ENCODE data around the gene TMEM141.
"Not testable (repeated sequence)": the region's sequence is repeated elsewhere in the genome, so short reads cannot be mapped to it uniquely, and the experiment has no call there.

The TMEM141 gene

GRCh38 chr9:136748201-136748600 lies 42.9 kb upstream of the TMEM141 start, which contains the start of gene LCN6:
LCN6 (minus strand) TSS chr9:136748525; CDS start chr9:136748483, 42 bp downstream.
- Histone ChIP-seq H3K4me1 (ENCODE audit: control insufficient read depth, insufficient read depth, low read length) (no peaks in the 10 kb centered on the region; the same call in 1 of the 2 replicates), H3K27me3 (ENCODE audit: control insufficient read depth, insufficient read depth, low read length) (no peaks in the 10 kb centered on the region), H3K4me3 (ENCODE audit: low read length) (no peak within 1 kb of the TSS; the same call in 1 of the 2 replicates), H3K27ac (ENCODE audit: low read length) (no peak within 1 kb of the TSS), H3K36me3 (ENCODE audit: control insufficient read depth, insufficient read depth, low read length) (no peaks in the 10 kb centered on the region), H3K9me3 (ENCODE audit: control insufficient read depth, insufficient read depth, low read length) (no peaks in the 10 kb centered on the region)
- no peak for DNase-seq (ENCODE audit: low read depth, low spot score)
- no CpG with 5 or more reads among the region's 8 CpGs for WGBS (ENCODE audit: insufficient coverage, insufficient read length)

GRCh38 chr9:136748666-136749611 lies 42.2 kb upstream of the TMEM141 start:
- Histone ChIP-seq H3K9me3 (ENCODE audit: control insufficient read depth, insufficient read depth, low read length) (no peaks in the 10 kb centered on the region), H3K4me1 (ENCODE audit: control insufficient read depth, insufficient read depth, low read length) (no peaks in the 10 kb centered on the region; the same call in 1 of the 2 replicates), H3K27me3 (ENCODE audit: control insufficient read depth, insufficient read depth, low read length) (no peaks in the 10 kb centered on the region), H3K36me3 (ENCODE audit: control insufficient read depth, insufficient read depth, low read length) (no peaks in the 10 kb centered on the region), H3K4me3 (ENCODE audit: low read length) (no peak overlapping the region), H3K27ac (ENCODE audit: low read length) (no peak overlapping the region)
- no peak for DNase-seq (ENCODE audit: low read depth, low spot score)
- WGBS (ENCODE audit: insufficient coverage, insufficient read length), result no CpG with 5 or more reads among the region's 21 CpGs

- no peak for DNase-seq (ENCODE audit: low read depth, low spot score)
- Histone ChIP-seq H3K4me1 (ENCODE audit: control insufficient read depth, insufficient read depth, low read length) (no peaks in the 10 kb centered on the region; the same call in 1 of the 2 replicates), H3K27ac (ENCODE audit: low read length) (no peak overlapping the region), H3K36me3 (ENCODE audit: control insufficient read depth, insufficient read depth, low read length) (no peaks in the 10 kb centered on the region), H3K27me3 (ENCODE audit: control insufficient read depth, insufficient read depth, low read length) (no peaks in the 10 kb centered on the region), H3K4me3 (ENCODE audit: low read length) (no peak overlapping the region), H3K9me3 (ENCODE audit: control insufficient read depth, insufficient read depth, low read length) (no peaks in the 10 kb centered on the region)
- WGBS (ENCODE audit: insufficient coverage, insufficient read length), result no CpG with 5 or more reads among the region's 2 CpGs
Measured at GRCh38 chr9:136750526-136750925, 40.6 kb upstream of the TMEM141 start.

- Histone ChIP-seq H3K9me3 (ENCODE audit: control insufficient read depth, insufficient read depth, low read length) (no peaks in the 10 kb centered on the region), H3K27me3 (ENCODE audit: control insufficient read depth, insufficient read depth, low read length) (no peaks in the 10 kb centered on the region), H3K36me3 (ENCODE audit: control insufficient read depth, insufficient read depth, low read length) (no peaks in the 10 kb centered on the region), H3K27ac (ENCODE audit: low read length) (no peak overlapping the region), H3K4me1 (ENCODE audit: control insufficient read depth, insufficient read depth, low read length) (no peaks in the 10 kb centered on the region; the same call in 1 of the 2 replicates), H3K4me3 (ENCODE audit: low read length) (no peak overlapping the region)
- no peak for DNase-seq (ENCODE audit: low read depth, low spot score)
- WGBS (ENCODE audit: insufficient coverage, insufficient read length), result no CpG with 5 or more reads among the region's 1 CpG
Measured at GRCh38 chr9:136751244-136751643, 39.9 kb upstream of the TMEM141 start.

GRCh38 chr9:136751814-136752213 lies 39.3 kb upstream of the TMEM141 start:
- Histone ChIP-seq H3K27me3 (ENCODE audit: control insufficient read depth, insufficient read depth, low read length) (no peaks in the 10 kb centered on the region), H3K4me1 (ENCODE audit: control insufficient read depth, insufficient read depth, low read length) (no peaks in the 10 kb centered on the region), H3K36me3 (ENCODE audit: control insufficient read depth, insufficient read depth, low read length) (no peaks in the 10 kb centered on the region), H3K27ac (ENCODE audit: low read length) (no peak overlapping the region), H3K4me3 (ENCODE audit: low read length) (no peak overlapping the region), H3K9me3 (ENCODE audit: control insufficient read depth, insufficient read depth, low read length) (no peaks in the 10 kb centered on the region)
- DNase-seq (ENCODE audit: low read depth, low spot score), result no peak

GRCh38 chr9:136753371-136754058 lies 37.6 kb upstream of the TMEM141 start:
- Histone ChIP-seq H3K27ac (ENCODE audit: low read length) (no peak overlapping the region), H3K36me3 (ENCODE audit: control insufficient read depth, insufficient read depth, low read length) (no peaks in the 10 kb centered on the region), H3K4me3 (ENCODE audit: low read length) (no peak overlapping the region), H3K27me3 (ENCODE audit: control insufficient read depth, insufficient read depth, low read length) (no peaks in the 10 kb centered on the region), H3K4me1 (ENCODE audit: control insufficient read depth, insufficient read depth, low read length) (no peaks in the 10 kb centered on the region; the same call in 1 of the 2 replicates), H3K9me3 (ENCODE audit: control insufficient read depth, insufficient read depth, low read length) (no peaks in the 10 kb centered on the region)
- no CpG with 5 or more reads among the region's 31 CpGs for WGBS (ENCODE audit: insufficient coverage, insufficient read length)
- DNase-seq (ENCODE audit: low read depth, low spot score), result no peak

GRCh38 chr9:136754059-136754572 lies 37.0 kb upstream of the TMEM141 start:
- DNase-seq (ENCODE audit: low read depth, low spot score), result no peak
- H3K27ac ChIP-seq (ENCODE audit: low read length), result no peak overlapping the region
- no peak overlapping the region for H3K4me3 ChIP-seq (ENCODE audit: low read length)
- WGBS (ENCODE audit: insufficient coverage, insufficient read length), result no CpG with 5 or more reads among the region's 17 CpGs
- H3K4me1 ChIP-seq (ENCODE audit: control insufficient read depth, insufficient read depth, low read length), result no peaks in the 10 kb centered on the region; the same call in 1 of the 2 replicates
- H3K27me3 ChIP-seq (ENCODE audit: control insufficient read depth, insufficient read depth, low read length), result no peaks in the 10 kb centered on the region
- H3K9me3 ChIP-seq (ENCODE audit: control insufficient read depth, insufficient read depth, low read length), result no peaks in the 10 kb centered on the region
- no peaks in the 10 kb centered on the region for H3K36me3 ChIP-seq (ENCODE audit: control insufficient read depth, insufficient read depth, low read length)

GRCh38 chr9:136754626-136755301 lies 36.4 kb upstream of the TMEM141 start:
- H3K4me3 ChIP-seq (ENCODE audit: low read length), result no peak overlapping the region
- H3K9me3 ChIP-seq (ENCODE audit: control insufficient read depth, insufficient read depth, low read length), result no peaks in the 10 kb centered on the region
- DNase-seq (ENCODE audit: low read depth, low spot score), result no peak
- H3K27me3 ChIP-seq (ENCODE audit: control insufficient read depth, insufficient read depth, low read length), result no peaks in the 10 kb centered on the region
- no peak overlapping the region for H3K27ac ChIP-seq (ENCODE audit: low read length)
- H3K36me3 ChIP-seq (ENCODE audit: control insufficient read depth, insufficient read depth, low read length), result no peaks in the 10 kb centered on the region
- WGBS (ENCODE audit: insufficient coverage, insufficient read length), result no CpG with 5 or more reads among the region's 24 CpGs
- H3K4me1 ChIP-seq (ENCODE audit: control insufficient read depth, insufficient read depth, low read length), result no peaks in the 10 kb centered on the region; the same call in 1 of the 2 replicates

- not testable (repeated sequence) for H3K4me3 ChIP-seq (ENCODE audit: low read length); H3K4me1 ChIP-seq (ENCODE audit: control insufficient read depth, insufficient read depth, low read length); H3K9me3 ChIP-seq (ENCODE audit: control insufficient read depth, insufficient read depth, low read length); H3K36me3 ChIP-seq (ENCODE audit: control insufficient read depth, insufficient read depth, low read length); H3K27ac ChIP-seq (ENCODE audit: low read length); DNase-seq (ENCODE audit: low read depth, low spot score); H3K27me3 ChIP-seq (ENCODE audit: control insufficient read depth, insufficient read depth, low read length)
- no CpG with 5 or more reads among the region's 22 CpGs for WGBS (ENCODE audit: insufficient coverage, insufficient read length)
Measured at GRCh38 chr9:136755302-136756133, 35.6 kb upstream of the TMEM141 start.
